ENCODE results near the gene WIPI1. TPM values are rescaled to one million over a fixed set of nuclear protein-coding genes. Genes with fewer than 3 reads are reported as not detected.

WIPI1 gene
- total and polyA plus RNA-seq, 9 of the 15 experiments (the other 6 are each of a cell fraction or from before 2014, with no cell fraction given), result 3.7 to 23.5 (median 11.8) TPM

- TF ChIP-seq ZBTB9 (CRISPR knock-in tag; IDR thresholded peaks at IDR 0.05) (peak; percentile 51; the same call in 1 of the 2 replicates), ZNF197 (CRISPR knock-in tag; IDR thresholded peaks at IDR 0.05; ENCODE audit: low read depth) (peak; percentile 58; the same call in 1 of the 2 replicates), RCOR1 (IDR thresholded peaks at IDR 0.05; ENCODE audit: borderline replicate concordance in 1 of 2, low read depth in 2 of 2, low read length in 2 of 2) (no peak), ZNF76 (CRISPR knock-in tag; IDR thresholded peaks at IDR 0.05; ENCODE audit: borderline replicate concordance) (peak; percentile 83), KLF6 (CRISPR knock-in tag; IDR thresholded peaks at IDR 0.05; ENCODE audit: borderline replicate concordance) (0 out of 2 replicates have a peak, but pooled peaks have one; percentile 50), TCF7 (IDR thresholded peaks at IDR 0.05; ENCODE audit: borderline replicate concordance) (no peak), NR1H2 (CRISPR knock-in tag; IDR thresholded peaks at IDR 0.05) (no peak), ASH1L (IDR thresholded peaks at IDR 0.05; ENCODE audit: borderline replicate concordance, low read depth, partially characterized antibody) (no peak), MEIS2 (IDR thresholded peaks at IDR 0.05; ENCODE audit: partially characterized antibody) (no peak), ZNF785 (CRISPR knock-in tag; IDR thresholded peaks at IDR 0.05) (no peak), RREB1 (CRISPR knock-in tag; IDR thresholded peaks at IDR 0.05) (0 out of 2 replicates have a peak, but pooled peaks have one; percentile 45)
- TF ChIP-seq, protein P1, sequence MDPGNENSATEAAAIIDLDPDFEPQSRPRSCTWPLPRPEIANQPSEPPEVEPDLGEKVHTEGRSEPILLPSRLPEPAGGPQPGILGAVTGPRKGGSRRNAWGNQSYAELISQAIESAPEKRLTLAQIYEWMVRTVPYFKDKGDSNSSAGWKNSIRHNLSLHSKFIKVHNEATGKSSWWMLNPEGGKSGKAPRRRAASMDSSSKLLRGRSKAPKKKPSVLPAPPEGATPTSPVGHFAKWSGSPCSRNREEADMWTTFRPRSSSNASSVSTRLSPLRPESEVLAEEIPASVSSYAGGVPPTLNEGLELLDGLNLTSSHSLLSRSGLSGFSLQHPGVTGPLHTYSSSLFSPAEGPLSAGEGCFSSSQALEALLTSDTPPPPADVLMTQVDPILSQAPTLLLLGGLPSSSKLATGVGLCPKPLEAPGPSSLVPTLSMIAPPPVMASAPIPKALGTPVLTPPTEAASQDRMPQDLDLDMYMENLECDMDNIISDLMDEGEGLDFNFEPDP (CRISPR knock-in tag; IDR thresholded peaks at IDR 0.05), result no peak
- TF ChIP-seq, protein P2, sequence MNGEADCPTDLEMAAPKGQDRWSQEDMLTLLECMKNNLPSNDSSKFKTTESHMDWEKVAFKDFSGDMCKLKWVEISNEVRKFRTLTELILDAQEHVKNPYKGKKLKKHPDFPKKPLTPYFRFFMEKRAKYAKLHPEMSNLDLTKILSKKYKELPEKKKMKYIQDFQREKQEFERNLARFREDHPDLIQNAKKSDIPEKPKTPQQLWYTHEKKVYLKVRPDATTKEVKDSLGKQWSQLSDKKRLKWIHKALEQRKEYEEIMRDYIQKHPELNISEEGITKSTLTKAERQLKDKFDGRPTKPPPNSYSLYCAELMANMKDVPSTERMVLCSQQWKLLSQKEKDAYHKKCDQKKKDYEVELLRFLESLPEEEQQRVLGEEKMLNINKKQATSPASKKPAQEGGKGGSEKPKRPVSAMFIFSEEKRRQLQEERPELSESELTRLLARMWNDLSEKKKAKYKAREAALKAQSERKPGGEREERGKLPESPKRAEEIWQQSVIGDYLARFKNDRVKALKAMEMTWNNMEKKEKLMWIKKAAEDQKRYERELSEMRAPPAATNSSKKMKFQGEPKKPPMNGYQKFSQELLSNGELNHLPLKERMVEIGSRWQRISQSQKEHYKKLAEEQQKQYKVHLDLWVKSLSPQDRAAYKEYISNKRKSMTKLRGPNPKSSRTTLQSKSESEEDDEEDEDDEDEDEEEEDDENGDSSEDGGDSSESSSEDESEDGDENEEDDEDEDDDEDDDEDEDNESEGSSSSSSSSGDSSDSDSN (IDR thresholded peaks at IDR 0.05; ENCODE audit: borderline replicate concordance in 1 of 2, low read depth in 2 of 2, low read length in 2 of 2), result 0 out of 4 replicates have a peak, but pooled peaks of 1 of the 2 experiments have one; percentile 59
Observed at GRCh38 chr17:68437979-68438822, 19.1 kb downstream of the WIPI1 start (continued).

Data from K562 (cell line).